Right atrium auricular region (tissue), 2 donors: ENCODE data around the gene THAP7. TPM values are rescaled to one million over a fixed set of nuclear protein-coding genes. Genes with fewer than 3 reads are reported as not detected.

Experiments used
- DNase-seq: peaks from one replicate; pipeline ENCODE4 v3.0.0-alpha.2; 2019; ENCODE audit warnings: low spot score
- H3K27ac ChIP-seq, 2 donors: fragments of 200-600 bp; sonication (generic); 1 replicate in 1 of 2; 2 replicates in 1 of 2; pipeline ENCODE4 v1.5.1; 2016 to 2019
- H3K27me3 ChIP-seq, 2 donors: fragments of 200-600 bp; sonication (generic); one replicate each; pipeline versions ENCODE4 v1.5.1 to v1.6.0; 2017 to 2019
- H3K36me3 ChIP-seq: fragments of 200-600 bp; sonication (generic); one replicate; pipeline ENCODE4 v1.5.1; 2016
- H3K4me1 ChIP-seq, 2 donors: fragments of 200-600 bp; sonication (generic); one replicate each; pipeline versions ENCODE4 v1.5.1 to v1.6.0; 2017 to 2019
- H3K4me3 ChIP-seq, 2 donors: fragments of 200-600 bp; sonication (generic); 1 replicate in 1 of 2; 2 replicates in 1 of 2; pipeline ENCODE4 v1.5.1; 2017 to 2019; ENCODE audit warnings: mild to moderate bottlenecking in 1 of 2, moderate library complexity in 1 of 2
- H3K9me3 ChIP-seq, 2 donors: fragments of 200-600 bp; sonication (generic); one replicate each; pipeline ENCODE4 v1.5.1; 2019
- CTCF ChIP-seq, 2 donors: fragments of 200-600 bp; sonication (generic); IDR thresholded peaks; one replicate each; pipeline ENCODE4 v1.5.1; 2019; ENCODE audit warnings: antibody characterized with exemption in 2 of 2
- total RNA-seq, 2 donors: library from RNA; depleted of rRNA; stranded (reverse); fragments of >200 nt; gene quantifications; one replicate each; pipeline ENCODE4 v1.1.0, GENCODE V29; 2016

THAP7 gene
- total RNA-seq, 2 donors from 2014 or later = 39.8 to 51.1 TPM

- no peaks in the 10 kb centered on the region for H3K9me3 ChIP-seq
- no peaks in the 10 kb centered on the region for H3K27me3 ChIP-seq
- H3K4me3 ChIP-seq = no peak within 1 kb of the TSS
- no peak for TF ChIP-seq CTCF (IDR thresholded peaks at IDR 0.05)
- no peaks in the 10 kb centered on the region for H3K36me3 ChIP-seq
- H3K27ac ChIP-seq = no peak within 1 kb of the TSS
- DNase-seq = no peak
- peaks cover 0 to 11% of the 10 kb centered on the region in 2 donors for H3K4me1 ChIP-seq
These were observed 34.8 kb downstream of the THAP7 start, which contains the start of gene AIFM3 for GRCh38 chr22:20966883-20967696. TSS of gene AIFM3 (plus strand) at chr22:20967255. CDS start at chr22:20967945, 690 bp downstream.

GRCh38 chr22:20965888-20966855 is 35.7 kb downstream of the THAP7 start:
- TF ChIP-seq CTCF (IDR thresholded peaks at IDR 0.05) = no peak
- DNase-seq = no peak
- H3K27ac ChIP-seq = no peak overlapping the region
- no peaks in the 10 kb centered on the region for H3K36me3 ChIP-seq
- no peaks in the 10 kb centered on the region for H3K9me3 ChIP-seq
- H3K4me1 ChIP-seq = peaks cover 0 to 11% of the 10 kb centered on the region in 2 donors
- no peaks in the 10 kb centered on the region for H3K27me3 ChIP-seq
- H3K4me3 ChIP-seq = no peak overlapping the region

- Histone ChIP-seq H3K4me1 (peaks cover 0 to 11% of the 10 kb centered on the region in 2 donors), H3K27me3 (no peaks in the 10 kb centered on the region), H3K27ac (no peak overlapping the region), H3K4me3 (peak overlapping the region; percentile 26 to 51), H3K36me3 (no peaks in the 10 kb centered on the region), H3K9me3 (no peaks in the 10 kb centered on the region)
- no peak for DNase-seq
- TF ChIP-seq CTCF (IDR thresholded peaks at IDR 0.05) = no peak
These were observed 36.6 kb downstream of the THAP7 start for GRCh38 chr22:20965104-20965887.

GRCh38 chr22:20964799-20965103 is 37.2 kb downstream of the THAP7 start:
- no peak overlapping the region for H3K27ac ChIP-seq

More at GRCh38 chr22:20964799-20965103, 37.2 kb downstream of the THAP7 start:
- Histone ChIP-seq H3K27me3 (no peaks in the 10 kb centered on the region), H3K4me3 (peak overlapping the region in 1 of 2 donors; percentile 51), H3K4me1 (peaks cover 0 to 11% of the 10 kb centered on the region in 2 donors), H3K9me3 (no peaks in the 10 kb centered on the region), H3K36me3 (no peaks in the 10 kb centered on the region)
- no peak for TF ChIP-seq CTCF (IDR thresholded peaks at IDR 0.05)
- no peak for DNase-seq
